Activated T-helper 17 cell treated with anti-CD3 and anti-CD28 coated beads, Interleukin-2, amount 50 U/mL, for 72 hours (primary cell): ENCODE measurements around the gene MAP7. TPM values are rescaled to one million over a fixed set of nuclear protein-coding genes. Genes with fewer than 3 reads are reported as not detected.

Experiments used
- ATAC-seq: fragments of 150-1000 bp; cut with Tn5 transposase; replicated peaks from 2 replicates; pipeline ENCODE4 v1.10.0; 2021; ENCODE audit warnings: mild to moderate bottlenecking, moderate library complexity
- H3K27ac Mint-ChIP-seq: one replicate; pipeline ENCODE4 v1.8.0; 2022; ENCODE audit warnings: mixed read lengths
- H3K27me3 Mint-ChIP-seq: one replicate; pipeline ENCODE4 v1.8.0; 2022; ENCODE audit warnings: mixed read lengths
- H3K36me3 Mint-ChIP-seq: one replicate; pipeline ENCODE4 v1.8.0; 2022; ENCODE audit warnings: low read depth, mild to moderate bottlenecking, mixed read lengths
- H3K4me1 Mint-ChIP-seq: one replicate; pipeline ENCODE4 v1.8.0; 2022; ENCODE audit warnings: mixed read lengths
- H3K4me3 Mint-ChIP-seq: one replicate; pipeline ENCODE4 v1.8.0; 2022; ENCODE audit warnings: mild to moderate bottlenecking, mixed read lengths
- H3K9me3 Mint-ChIP-seq: one replicate; pipeline ENCODE4 v1.8.0; 2022; ENCODE audit warnings: mixed read lengths
- total RNA-seq, 2 donors: library from RNA; stranded (reverse); gene quantifications; one replicate each; pipeline ENCODE4 v1.2.3, GENCODE V29; 2022

Gene MAP7
- total RNA-seq, 2 donors from 2014 or later = 0.76 to 1.2 TPM

DNA sequence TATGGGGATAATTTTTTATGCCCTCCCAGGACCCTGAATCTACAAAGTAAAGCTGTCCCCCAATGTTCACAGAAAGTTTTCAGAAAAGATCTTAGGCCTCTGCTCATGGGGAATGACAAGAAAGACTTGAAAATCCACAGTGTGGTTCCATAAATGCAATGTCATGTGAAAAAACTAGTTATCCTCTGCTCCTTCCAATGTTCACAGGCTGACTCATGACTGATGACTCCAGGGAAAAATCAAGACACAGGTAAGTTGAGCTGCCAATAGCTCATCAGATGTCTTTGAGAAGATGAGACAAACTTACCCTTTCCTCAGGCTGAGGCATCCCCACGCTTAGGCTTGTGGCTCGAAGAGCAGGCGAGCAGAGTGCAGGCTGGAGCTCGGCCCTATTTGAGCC, 245.8 kb downstream of the MAP7 start:
- no peaks in the 10 kb centered on the region for H3K9me3 Mint-ChIP-seq
- no peak overlapping the region for H3K4me3 Mint-ChIP-seq
- ATAC-seq = no peak
- no peaks in the 10 kb centered on the region for H3K36me3 Mint-ChIP-seq
- H3K27ac Mint-ChIP-seq = no peak overlapping the region
- no peaks in the 10 kb centered on the region for H3K4me1 Mint-ChIP-seq
- no peaks in the 10 kb centered on the region for H3K27me3 Mint-ChIP-seq

DNA sequence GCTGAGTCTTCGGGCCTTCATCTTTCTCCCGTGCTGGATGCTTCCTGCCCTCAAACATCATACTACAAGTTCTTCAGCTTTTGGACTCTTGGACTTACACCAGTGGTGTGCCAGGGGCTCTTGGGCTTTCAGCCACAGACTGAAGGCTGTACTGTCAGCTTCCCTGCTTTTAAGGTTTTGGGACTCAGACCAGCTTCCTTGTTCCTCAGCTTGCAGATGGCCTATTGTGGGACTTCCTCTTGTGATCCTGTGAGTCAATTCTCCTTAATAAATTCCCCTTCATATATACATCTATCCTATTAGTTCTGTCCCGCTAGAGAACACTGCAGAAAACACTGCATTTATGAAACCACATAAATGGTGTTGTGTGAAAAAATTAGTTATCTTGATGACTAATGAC, 246.7 kb downstream of the MAP7 start:
- H3K9me3 Mint-ChIP-seq = no peaks in the 10 kb centered on the region
- ATAC-seq = no peak
- no peaks in the 10 kb centered on the region for H3K36me3 Mint-ChIP-seq
- no peak overlapping the region for H3K27ac Mint-ChIP-seq
- no peaks in the 10 kb centered on the region for H3K4me1 Mint-ChIP-seq
- no peak overlapping the region for H3K4me3 Mint-ChIP-seq
- no peaks in the 10 kb centered on the region for H3K27me3 Mint-ChIP-seq

DNA sequence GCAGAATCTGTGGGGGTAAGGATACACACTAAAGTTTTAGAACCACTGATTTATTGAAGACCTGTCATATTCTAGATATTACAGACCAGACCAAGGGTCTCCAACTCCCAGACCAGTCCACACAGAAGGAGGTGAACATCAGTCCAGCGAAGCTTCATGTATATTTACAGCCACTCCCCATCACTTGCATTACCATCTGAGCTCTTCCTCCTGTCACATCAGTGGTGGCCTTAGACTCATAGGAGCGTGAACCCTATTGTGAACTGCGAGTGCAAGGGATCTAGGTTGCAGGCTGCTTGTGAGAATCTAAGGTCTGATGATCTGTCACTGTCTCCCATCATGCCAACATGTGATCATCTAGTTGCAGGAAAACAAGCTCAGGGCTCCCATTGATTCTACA, 255.6 kb downstream of the MAP7 start:
- no peak for ATAC-seq
- Mint-ChIP-seq H3K4me1 (peaks cover 4% of the 10 kb centered on the region), H3K27ac (no peak overlapping the region), H3K9me3 (no peaks in the 10 kb centered on the region), H3K4me3 (no peak overlapping the region), H3K36me3 (peaks cover 12% of the 10 kb centered on the region), H3K27me3 (no peaks in the 10 kb centered on the region)

Other genes with a start within 250 kb of the MAP7 start
- 10 to 100 TPM; 13.8 to 20.1 TPM for gene MAP3K5, start 242.1 kb upstream of the MAP7 start, total RNA-seq